Prostate gland (tissue), 2 donors: Measurements from ENCODE around the gene IKZF2. TPM values are rescaled to one million over a fixed set of nuclear protein-coding genes. Genes with fewer than 3 reads are reported as not detected.

ENCODE experiments used
- DNase-seq: peaks from one replicate; pipeline ENCODE4 v3.0.0-alpha.2; 2019; ENCODE audit warnings: low spot score
- H3K27ac ChIP-seq, 2 donors: fragments of 200-600 bp; sonication (generic); 2 replicates each; pipeline ENCODE4 v1.5.1; 2017 to 2019
- H3K27me3 ChIP-seq: fragments of 200-600 bp; sonication (generic); replicated peaks from 2 replicates; pipeline ENCODE4 v1.5.1; 2019; ENCODE audit not compliant: insufficient read depth
- H3K36me3 ChIP-seq, 2 donors: fragments of 200-600 bp; sonication (generic); 1 replicate in 1 of 2; 2 replicates in 1 of 2; pipeline versions ENCODE4 v1.5.1 to v1.8.1; 2017 to 2019
- H3K4me1 ChIP-seq: fragments of 200-600 bp; sonication (generic); replicated peaks from 2 replicates; pipeline ENCODE4 v1.5.1; 2019
- H3K4me3 ChIP-seq, 2 donors: fragments of 200-600 bp; sonication (generic); 2 replicates each; pipeline ENCODE4 v1.5.1; 2017 to 2019
- H3K9me3 ChIP-seq: fragments of 200-600 bp; sonication (generic); 2 replicates; pipeline ENCODE4 v1.5.1; 2017
- CTCF ChIP-seq, 4 experiments: fragments of 200-600 bp in 2 of 4; fragments of 450-650 bp in 2 of 4; sonication (generic) in 2 of 4; IDR thresholded peaks; 1 replicate in 3 of 4; 2 replicates in 1 of 4; pipeline ENCODE4 v1.5.1; 2016 to 2019; ENCODE audit warnings: antibody characterized with exemption in 4 of 4, mild to moderate bottlenecking in 2 of 4, moderate library complexity in 2 of 4
- POLR2A ChIP-seq: fragments of 450-650 bp; IDR thresholded peaks from one replicate; pipeline ENCODE4 v1.6.1; 2016; ENCODE audit warnings: antibody characterized with exemption, mild to moderate bottlenecking
- POLR2AphosphoS5 ChIP-seq: sonication (generic); formaldehyde crosslinking; IDR thresholded peaks from one replicate; pipeline ENCODE4 v1.6.1; 2017; ENCODE audit warnings: antibody characterized with exemption
- WGBS: methylation state at CpG from one replicate; pipeline ENCODE4 v1.1.5; 2018; 5-methylcytosine and 5-hydroxymethylcytosine counted together
- intact Hi-C: fragments of 100-400 bp; cut with DNase I; formaldehyde crosslinking; loops from one replicate; pipeline ENCODE4 v1.14.2; 2022
- total RNA-seq, 2 donors: library from RNA; depleted of rRNA; stranded (reverse); fragments of >200 nt; gene quantifications; one replicate each; pipeline ENCODE4 v1.1.0, GENCODE V29; 2016

IKZF2 gene
- total RNA-seq, 2 donors from 2014 or later = 24.4 to 27.8 TPM

DNA sequence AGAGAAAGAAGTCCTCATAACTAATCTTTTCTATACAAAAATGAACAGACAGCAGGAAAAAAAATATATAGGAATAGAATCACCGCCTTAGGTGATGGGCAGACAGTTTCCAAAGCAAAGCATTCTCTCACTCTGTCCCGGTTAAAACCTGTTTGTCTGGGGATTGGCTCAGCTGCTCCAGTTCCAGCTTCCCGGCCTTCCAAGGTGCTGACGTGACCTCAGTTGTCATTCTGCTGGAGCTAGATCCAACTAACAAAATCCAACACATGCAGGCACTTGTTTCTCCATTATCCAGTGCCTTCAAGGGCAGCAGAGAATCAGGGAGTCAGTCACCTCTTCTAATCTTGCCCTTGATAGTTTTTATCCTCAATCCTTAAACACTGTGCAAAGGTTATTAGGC, 52.8 kb downstream of the IKZF2 start:
- Histone ChIP-seq H3K4me3 (no peak overlapping the region), H3K27me3 (no peaks in the 10 kb centered on the region), H3K9me3 (no peaks in the 10 kb centered on the region), H3K36me3 (no peaks in the 10 kb centered on the region), H3K27ac (no peak overlapping the region), H3K4me1 (no peaks in the 10 kb centered on the region)
- 42% methylated on average over 4 of the region's 4 CpGs for WGBS
- peak; percentile 14 for DNase-seq
- intact Hi-C loops = no loop called here
- TF ChIP-seq CTCF (IDR thresholded peaks at IDR 0.05) = no peak
- TF ChIP-seq POLR2AphosphoS5 = no peak
- no peak for TF ChIP-seq POLR2A

GRCh38 chr2:213091765-213092164, 59.6 kb downstream of the IKZF2 start:
- no peaks in the 10 kb centered on the region for H3K4me1 ChIP-seq
- H3K27ac ChIP-seq = no peak overlapping the region
- WGBS = 98% methylated on average over 3 of the region's 3 CpGs
- H3K9me3 ChIP-seq = no peaks in the 10 kb centered on the region
- no peaks in the 10 kb centered on the region for H3K27me3 ChIP-seq
- no peaks in the 10 kb centered on the region for H3K36me3 ChIP-seq
- H3K4me3 ChIP-seq = no peak overlapping the region
- intact Hi-C loops = no loop called here
- no peak for DNase-seq
- no peak for TF ChIP-seq CTCF (IDR thresholded peaks at IDR 0.05)

GRCh38 chr2:213090772-213091171, 60.6 kb downstream of the IKZF2 start:
- 78% methylated on average over 3 of the region's 3 CpGs for WGBS
- Histone ChIP-seq H3K4me3 (no peak overlapping the region), H3K9me3 (no peaks in the 10 kb centered on the region), H3K36me3 (no peaks in the 10 kb centered on the region), H3K4me1 (no peaks in the 10 kb centered on the region), H3K27ac (no peak overlapping the region), H3K27me3 (no peaks in the 10 kb centered on the region)
- TF ChIP-seq POLR2AphosphoS5 (no peak), CTCF (IDR thresholded peaks at IDR 0.05) (no peak), POLR2A (no peak)
- DNase-seq = no peak
- intact Hi-C loops = no loop called here

GRCh38 chr2:213089438-213089837, 62.0 kb downstream of the IKZF2 start:
- Histone ChIP-seq H3K4me1 (no peaks in the 10 kb centered on the region), H3K4me3 (no peak overlapping the region), H3K9me3 (no peaks in the 10 kb centered on the region), H3K27ac (no peak overlapping the region), H3K36me3 (no peaks in the 10 kb centered on the region), H3K27me3 (no peaks in the 10 kb centered on the region)
- intact Hi-C loops = no loop called here
- no peak for TF ChIP-seq POLR2AphosphoS5
- no peak for TF ChIP-seq POLR2A
- no peak for TF ChIP-seq CTCF (IDR thresholded peaks at IDR 0.05)
- 91% methylated on average over 1 of the region's 1 CpG for WGBS
- no peak for DNase-seq

- H3K4me3 ChIP-seq = no peak overlapping the region
- DNase-seq = no peak
- intact Hi-C loops = no loop called here
- H3K36me3 ChIP-seq = no peaks in the 10 kb centered on the region
- no peaks in the 10 kb centered on the region for H3K9me3 ChIP-seq
- no peaks in the 10 kb centered on the region for H3K4me1 ChIP-seq
- 89% methylated on average over 3 of the region's 3 CpGs for WGBS
- H3K27me3 ChIP-seq = no peaks in the 10 kb centered on the region
- TF ChIP-seq POLR2AphosphoS5 (no peak), CTCF (IDR thresholded peaks at IDR 0.05) (no peak), POLR2A (no peak)
- no peak overlapping the region for H3K27ac ChIP-seq
Measured at GRCh38 chr2:213087040-213087439, 64.4 kb downstream of the IKZF2 start.
